KG1 (cell line): ENCODE data around the gene ARHGAP10.

Experiments
- DNase-seq: peaks from one replicate; lab custom pipeline; 2025; lab: John Stamatoyannopoulos, UW

The ARHGAP10 gene

GRCh38 chr4:147826288-147826646 is 94.4 kb downstream of the ARHGAP10 start:
- DNase-seq, result no peak

- no peak for DNase-seq
Observed at GRCh38 chr4:147828331-147828905, 96.5 kb downstream of the ARHGAP10 start.

GRCh38 chr4:147829401-147830101 is 97.7 kb downstream of the ARHGAP10 start:
- DNase-seq, result no peak

- no peak for DNase-seq
Observed at GRCh38 chr4:147830102-147830463, 98.2 kb downstream of the ARHGAP10 start.

GRCh38 chr4:147830987-147831386 is 99.1 kb downstream of the ARHGAP10 start:
- no peak for DNase-seq

GRCh38 chr4:147831551-147832171 is 99.8 kb downstream of the ARHGAP10 start:
- DNase-seq, result no peak

GRCh38 chr4:147833254-147833653 is 101.4 kb downstream of the ARHGAP10 start:
- DNase-seq, result no peak

- DNase-seq, result no peak
Observed at GRCh38 chr4:147833741-147834140, 101.9 kb downstream of the ARHGAP10 start.

GRCh38 chr4:147834480-147834879 is 102.6 kb downstream of the ARHGAP10 start:
- DNase-seq, result no peak

GRCh38 chr4:147836807-147837206 is 104.9 kb downstream of the ARHGAP10 start:
- no peak for DNase-seq

GRCh38 chr4:147837435-147837834 is 105.5 kb downstream of the ARHGAP10 start:
- no peak for DNase-seq

- DNase-seq, result no peak
Observed at GRCh38 chr4:147837854-147838253, 106.0 kb downstream of the ARHGAP10 start.

- DNase-seq, result no peak
Observed at GRCh38 chr4:147839200-147839599, 107.3 kb downstream of the ARHGAP10 start.

- no peak for DNase-seq
Observed at GRCh38 chr4:147839663-147840062, 107.8 kb downstream of the ARHGAP10 start.

GRCh38 chr4:147840838-147841738 is 109.2 kb downstream of the ARHGAP10 start:
- DNase-seq, result no peak

GRCh38 chr4:147842573-147842972 is 110.7 kb downstream of the ARHGAP10 start:
- no peak for DNase-seq

GRCh38 chr4:147843162-147843561 is 111.3 kb downstream of the ARHGAP10 start:
- DNase-seq, result no peak

GRCh38 chr4:147844781-147845180 is 112.9 kb downstream of the ARHGAP10 start:
- DNase-seq, result no peak

- no peak for DNase-seq
Observed at GRCh38 chr4:147846318-147847155, 114.6 kb downstream of the ARHGAP10 start.

- DNase-seq, result no peak
Observed at GRCh38 chr4:147847751-147848590, 116.1 kb downstream of the ARHGAP10 start.

GRCh38 chr4:147848634-147849033 is 116.7 kb downstream of the ARHGAP10 start:
- DNase-seq, result no peak
